GM21737 (cell line): Measurements from ENCODE around the gene CCDC187.

ENCODE experiments used
- ATAC-seq: cut with Tn5 transposase; IDR thresholded peaks from one replicate; pipeline ENCODE4 v1.9.1; 2021; ENCODE audit warnings: mild to moderate bottlenecking, moderate library complexity; ENCODE audit not compliant: unreplicated experiment

The CCDC187 gene

DNA sequence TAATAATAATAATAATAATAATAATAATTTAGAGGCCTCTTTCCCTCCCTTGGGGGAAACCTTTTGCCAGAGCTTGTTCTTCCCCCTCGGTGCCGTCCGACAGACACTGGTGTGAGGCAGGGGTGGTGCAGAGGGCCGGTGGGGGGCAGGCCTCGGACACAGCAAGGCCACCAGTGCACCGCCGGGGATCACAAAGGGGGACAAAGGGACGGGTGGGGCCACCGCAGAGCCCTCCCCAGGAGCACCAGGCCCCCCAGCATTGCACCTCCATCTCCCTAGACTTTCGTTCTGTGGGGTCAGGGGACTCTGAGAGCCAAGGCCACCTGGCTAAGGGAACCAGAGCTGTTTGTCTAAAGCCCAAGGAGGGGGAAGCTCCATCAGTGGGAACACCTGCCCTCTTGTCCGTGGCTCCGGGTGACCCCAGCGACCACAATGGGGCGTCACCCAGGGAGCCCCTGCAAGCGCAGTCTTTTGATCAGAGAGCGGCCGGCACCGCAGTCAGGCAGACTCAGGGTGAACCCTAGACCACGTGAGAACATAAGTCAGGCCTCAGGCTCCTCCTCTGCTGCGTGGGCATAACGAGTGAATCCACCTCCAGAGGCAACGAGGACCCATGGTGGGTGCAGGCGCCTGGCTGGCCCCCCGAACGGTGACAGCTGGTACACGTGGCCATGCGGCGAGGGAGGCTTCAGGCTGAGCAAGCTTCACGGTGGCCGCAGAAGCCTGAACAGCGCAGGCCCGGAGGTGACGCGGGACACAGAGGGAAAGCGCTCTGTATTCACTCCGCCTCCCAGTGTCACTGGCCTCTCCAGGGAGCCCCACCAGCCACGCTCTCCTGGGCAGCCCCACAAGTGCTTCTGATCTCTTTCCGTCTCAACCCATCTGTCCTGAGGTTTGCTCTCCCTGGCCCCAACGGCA is 46.3 kb downstream of the CCDC187 start:
- no peak for ATAC-seq

DNA sequence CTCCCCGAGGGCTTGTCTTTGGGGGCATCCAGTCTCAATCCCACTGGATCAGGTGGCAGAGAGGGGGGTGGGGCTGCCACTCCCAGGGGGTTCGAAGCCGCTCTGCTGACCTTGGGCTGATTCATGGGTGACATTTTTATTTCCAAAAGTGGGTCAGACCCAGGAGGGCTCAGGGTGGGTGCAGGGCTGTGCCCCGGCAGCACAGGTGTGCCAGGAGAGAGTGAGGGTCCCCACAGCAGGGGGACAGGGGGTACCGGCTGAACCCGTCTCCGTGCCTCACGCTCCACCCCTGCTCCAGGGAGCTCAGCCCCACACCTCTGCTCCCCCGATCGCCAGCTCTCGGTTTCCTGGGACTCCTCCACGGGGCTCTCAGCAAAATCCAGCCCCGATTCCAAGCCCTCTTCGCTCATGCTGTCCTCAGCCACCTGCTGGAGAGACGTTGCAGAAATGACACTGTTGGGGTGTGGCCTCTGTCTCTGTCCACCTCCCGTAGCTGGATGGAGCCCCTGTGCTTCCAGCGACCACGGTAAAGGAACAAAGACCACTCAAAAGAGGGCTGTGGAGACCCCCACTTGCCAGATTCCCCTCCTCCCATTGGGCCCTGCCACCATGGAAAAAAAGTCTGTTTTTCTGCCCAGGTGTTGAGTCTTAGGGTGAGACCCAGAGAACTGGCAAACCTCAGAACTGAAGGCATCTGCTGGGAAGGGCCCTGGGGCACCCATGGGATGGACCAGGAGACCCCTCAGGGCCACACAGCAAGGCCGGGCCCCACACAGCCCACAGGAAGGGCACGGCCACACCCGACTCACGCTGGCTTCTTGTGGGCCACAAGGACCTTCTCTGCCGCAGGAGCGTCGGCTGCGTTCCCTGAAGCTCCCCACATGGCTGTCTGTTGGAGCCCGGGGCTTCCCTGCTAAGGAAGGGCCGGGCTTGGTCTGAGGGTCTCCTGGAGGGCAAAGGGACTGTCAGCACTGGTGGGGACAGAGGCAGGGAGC is 47.7 kb downstream of the CCDC187 start:
- no peak for ATAC-seq

DNA sequence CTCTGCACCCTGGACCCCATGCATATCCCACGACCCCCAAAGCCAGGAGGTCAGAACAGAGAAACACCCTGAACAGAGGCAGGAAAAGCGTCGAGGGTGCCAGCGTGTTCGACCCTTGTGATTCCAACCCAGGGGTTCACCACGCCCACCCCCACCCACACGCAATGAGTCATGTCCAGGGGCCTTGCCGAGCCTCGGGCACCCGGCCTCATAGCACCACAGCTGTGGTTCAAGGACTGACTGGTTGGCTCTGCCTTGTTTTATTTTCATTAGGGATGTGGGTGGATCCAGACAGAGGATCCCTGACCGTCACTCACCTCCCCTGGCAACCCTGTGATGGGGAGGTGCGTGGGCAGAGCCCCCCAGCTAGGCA is 48.7 kb downstream of the CCDC187 start:
- ATAC-seq: no peak

DNA sequence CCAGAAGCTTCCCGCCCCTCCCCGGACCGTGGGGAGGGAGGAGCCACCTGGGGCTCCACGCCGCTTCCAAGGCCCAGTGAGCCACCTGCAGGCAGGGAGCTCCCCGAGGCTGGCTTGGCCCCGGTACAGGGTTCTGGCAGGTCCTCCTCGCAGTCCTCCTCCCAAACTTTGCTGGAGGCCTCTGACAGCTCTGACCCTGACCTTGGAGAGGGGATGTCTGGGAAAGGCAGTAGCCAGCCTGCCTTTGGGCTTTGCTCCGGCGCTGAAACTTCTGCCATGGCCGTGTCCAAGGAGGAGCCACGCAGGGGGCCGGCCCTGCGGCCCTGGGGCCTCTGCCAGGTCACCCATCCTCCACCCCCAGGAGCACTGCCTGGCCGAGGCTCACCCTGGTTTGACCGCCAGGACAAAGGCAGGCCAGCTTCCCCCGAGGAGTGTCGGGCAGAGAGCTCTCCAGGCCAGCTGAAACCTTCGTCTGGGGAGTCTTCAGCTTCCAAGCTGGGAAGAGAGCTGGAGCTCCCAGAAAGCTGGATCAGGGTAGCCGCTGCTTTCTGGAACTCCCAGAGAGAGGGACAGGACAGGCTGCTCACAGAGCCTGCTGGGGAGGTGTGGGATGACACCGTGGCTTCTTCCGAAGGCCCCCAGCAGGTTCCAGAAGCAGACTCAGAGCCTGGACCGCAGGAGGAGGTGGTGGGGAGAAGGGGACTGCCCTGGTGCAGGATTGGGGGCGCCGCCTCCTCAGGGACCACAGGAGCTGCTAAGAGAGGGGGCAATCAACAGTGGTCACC is 49.3 kb downstream of the CCDC187 start:
- ATAC-seq: no peak

DNA sequence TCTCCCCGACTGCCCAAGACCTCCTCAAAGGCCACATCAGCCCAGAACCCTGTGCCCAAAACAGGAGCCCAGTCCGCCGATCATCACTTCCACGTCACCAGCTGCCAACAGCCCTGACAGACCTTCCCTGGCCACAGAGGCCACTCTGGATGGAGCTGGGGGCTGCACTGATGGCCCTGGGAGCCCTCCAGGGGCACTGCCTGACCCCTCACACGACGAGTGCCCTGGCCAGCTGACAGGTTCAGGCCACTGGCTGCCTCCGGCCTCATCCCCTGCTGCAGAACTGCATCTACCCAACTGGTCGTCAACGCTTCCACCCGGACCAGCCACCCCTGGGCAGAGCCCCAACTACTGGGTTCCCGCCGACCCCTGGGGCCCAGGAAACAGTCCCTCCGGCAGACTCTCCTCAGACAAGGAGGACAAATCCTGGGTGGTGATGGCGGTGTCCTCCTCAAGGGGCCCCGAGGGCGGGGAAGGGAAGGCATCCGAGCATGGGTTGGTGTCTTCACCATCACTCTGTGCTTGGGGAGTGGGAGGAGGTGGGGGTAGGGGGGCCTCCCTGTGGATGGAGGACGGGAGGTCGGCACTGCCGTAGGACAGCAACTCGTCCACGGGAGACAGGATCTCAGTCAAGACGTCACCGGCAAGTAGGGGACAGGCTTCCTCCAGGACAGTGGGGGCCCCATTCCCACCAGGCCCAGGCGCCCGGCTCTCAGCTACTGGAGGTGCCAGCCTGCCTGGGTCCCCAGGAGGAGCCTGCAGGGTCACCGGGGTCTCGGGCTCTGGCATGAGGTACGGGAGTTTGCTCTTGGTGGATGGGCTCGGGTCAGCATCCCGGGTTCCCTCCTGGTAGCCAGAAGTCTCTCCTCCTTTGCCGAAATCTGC is 50.4 kb downstream of the CCDC187 start:
- ATAC-seq: no peak

DNA sequence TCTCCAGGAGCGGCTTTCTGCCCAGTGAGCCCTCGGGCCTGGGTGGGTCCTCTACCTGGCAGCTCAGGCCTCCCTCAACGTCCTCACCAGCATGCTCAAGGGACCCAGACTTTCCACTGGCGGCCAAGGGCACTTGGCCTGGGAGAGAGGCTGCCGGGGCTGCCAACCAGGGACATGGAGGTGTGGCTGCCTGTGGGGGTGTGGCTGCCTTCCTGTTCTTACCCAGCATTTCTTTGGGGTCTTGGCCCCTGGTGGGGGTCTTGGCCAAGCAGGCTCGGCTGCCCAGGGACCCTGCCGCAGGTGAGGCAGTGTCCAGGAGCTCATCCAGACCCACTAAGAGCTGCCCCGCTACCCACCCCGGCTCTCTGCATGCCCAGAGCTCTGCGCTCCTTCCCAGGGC is 51.0 kb downstream of the CCDC187 start:
- ATAC-seq: no peak

DNA sequence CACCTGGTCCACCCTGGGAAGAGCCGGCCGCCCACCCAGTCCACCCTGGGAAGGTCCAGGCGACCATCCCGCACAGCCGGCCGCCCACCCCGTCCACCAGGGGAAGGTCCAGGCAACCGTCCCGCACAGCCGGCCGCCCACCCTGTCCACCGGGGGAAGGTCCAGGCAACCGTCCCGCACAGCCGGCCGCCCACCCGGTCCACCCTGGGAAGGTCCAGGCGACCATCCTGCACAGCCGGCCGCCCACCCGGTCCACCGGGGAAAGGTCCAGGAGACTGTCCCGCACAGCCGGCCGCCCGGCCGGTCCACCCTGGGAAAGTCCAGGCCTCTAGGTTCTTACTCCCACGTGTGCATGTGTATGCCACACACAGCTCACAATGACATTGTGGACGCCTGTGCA is 51.6 kb downstream of the CCDC187 start:
- no peak for ATAC-seq

DNA sequence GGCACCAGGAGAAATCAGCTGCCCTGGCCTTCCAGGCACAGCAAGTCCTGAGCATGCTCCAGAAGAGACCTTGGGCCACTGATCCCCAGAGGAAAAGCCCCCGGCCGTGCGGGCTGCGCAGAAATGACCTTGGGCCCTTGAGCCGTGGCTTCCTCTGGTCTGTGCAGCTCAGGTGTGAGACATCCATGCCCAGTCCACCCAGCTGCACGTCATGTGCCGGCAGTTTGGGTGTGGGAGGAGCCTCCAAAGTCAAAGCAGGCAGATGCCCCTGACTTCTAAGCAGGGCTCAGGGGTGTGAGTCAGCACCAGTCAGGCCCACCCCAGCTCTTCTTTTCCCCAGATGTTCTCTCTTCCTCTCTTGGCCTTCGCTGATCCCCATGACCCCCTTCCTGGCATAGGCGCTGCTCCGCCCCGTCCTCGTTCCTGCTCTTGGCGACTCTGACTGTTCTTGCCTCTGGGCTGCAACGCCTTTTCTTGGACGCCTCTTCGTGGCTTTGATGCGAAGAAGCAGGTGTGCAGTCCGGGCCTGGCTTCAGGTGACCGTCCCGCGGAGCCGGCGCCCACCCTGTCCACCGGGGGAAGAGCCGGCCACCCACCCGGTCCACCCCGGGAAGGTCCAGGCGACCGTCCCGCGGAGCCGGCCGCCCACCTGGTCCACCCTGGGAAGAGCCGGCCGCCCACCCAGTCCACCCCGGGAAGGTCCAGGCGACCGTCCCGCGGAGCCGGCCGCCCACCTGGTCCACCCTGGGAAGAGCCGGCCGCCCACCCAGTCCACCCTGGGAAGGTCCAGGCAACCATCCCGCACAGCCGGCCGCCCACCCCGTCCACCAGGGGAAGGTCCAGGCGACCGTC is 52.4 kb downstream of the CCDC187 start:
- ATAC-seq: no peak

DNA sequence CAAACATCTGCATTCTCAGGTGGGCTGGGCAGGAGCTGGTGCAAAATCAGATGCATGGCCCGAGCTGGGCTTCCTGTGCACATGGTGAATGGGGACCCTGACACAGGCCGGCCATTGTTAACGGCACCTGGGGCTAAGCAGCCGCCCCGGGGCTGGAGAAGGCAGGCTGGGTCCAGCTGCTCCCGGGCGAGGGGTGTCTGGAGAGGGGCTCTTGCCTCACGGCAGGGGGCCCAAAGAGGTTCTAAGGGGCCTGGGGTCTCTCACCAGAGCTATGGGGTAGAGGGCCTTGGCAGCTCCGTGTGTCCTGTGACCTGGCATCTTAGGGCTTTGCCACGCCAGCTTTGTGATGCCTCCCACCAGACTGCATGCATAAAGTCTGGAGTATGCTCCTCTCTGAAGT is 53.2 kb downstream of the CCDC187 start:
- no peak for ATAC-seq

DNA sequence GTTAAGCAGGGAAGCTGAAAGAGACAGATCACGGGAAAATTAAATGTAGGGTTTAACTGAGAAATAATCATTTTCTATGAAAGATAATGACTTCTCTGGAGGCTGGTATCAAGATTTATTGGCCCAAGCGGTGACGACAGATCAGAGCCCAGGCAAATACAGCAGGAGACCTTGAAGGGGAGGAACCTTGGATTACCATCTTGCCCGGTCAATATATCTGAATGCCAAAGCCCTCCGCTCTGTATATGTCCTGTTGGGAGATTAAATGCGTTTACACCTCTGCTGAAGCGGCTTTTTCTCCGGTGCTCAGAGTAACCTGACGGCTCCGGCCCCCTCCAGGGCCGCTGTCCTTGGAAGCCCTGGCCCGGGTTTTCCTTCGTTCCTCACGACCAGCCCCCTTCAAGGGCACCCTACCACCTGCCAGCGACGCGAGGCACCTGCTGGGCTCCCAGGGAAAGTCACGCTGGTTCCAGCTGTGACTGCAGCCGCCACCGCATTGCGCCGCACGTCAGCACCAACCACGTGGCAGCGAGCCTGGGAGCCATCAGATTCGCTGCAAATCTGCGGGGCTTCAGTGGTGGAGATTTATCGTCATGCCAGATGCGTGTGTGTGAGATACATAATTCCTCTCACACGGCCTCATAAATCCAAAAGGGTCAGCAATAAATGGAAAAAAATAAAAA is 53.9 kb downstream of the CCDC187 start:
- no peak for ATAC-seq

DNA sequence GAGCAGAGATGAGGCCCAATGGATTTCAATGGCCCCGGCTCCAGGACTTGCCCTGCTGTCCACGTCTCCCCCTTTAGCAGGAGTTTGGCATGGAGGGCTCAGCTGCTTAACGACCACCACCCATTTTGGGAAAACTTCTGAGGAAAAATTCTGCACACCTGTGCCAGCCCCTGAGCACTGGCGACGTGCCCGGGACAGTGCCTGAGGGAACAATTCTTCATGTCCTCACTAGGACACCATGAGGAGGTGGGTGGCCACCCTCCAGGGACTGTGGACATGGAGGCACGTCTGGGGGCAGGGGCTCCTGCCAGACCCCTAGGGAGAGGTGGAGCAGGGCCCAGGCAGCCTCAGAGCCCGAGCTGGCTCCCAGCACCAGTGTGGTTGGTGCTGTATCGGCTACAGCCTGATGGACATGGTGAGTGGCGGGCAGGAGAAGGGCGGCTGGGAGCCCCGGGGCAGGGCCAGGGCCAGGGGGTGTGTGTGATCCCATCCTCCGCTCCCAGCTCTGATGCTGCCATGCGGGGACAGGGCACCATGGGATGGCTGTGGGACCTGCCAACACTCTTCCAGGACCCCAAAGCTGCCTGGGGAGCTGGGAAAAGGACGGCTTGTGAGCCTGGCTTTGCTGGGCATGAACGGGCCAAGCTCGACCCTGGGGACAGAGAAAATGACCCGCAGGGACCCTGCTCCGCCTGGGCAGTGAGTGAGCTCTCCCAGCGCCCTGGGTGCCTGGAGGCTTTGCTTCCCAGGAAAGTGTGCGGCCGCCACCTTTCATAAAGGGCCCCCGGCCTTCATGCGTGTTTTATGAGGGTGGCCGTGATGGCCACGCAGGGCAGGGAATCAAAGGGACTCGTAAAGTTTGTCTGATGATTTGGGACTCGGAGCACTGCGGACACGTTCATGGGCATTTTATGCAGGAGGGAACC is 54.7 kb downstream of the CCDC187 start:
- ATAC-seq: no peak

DNA sequence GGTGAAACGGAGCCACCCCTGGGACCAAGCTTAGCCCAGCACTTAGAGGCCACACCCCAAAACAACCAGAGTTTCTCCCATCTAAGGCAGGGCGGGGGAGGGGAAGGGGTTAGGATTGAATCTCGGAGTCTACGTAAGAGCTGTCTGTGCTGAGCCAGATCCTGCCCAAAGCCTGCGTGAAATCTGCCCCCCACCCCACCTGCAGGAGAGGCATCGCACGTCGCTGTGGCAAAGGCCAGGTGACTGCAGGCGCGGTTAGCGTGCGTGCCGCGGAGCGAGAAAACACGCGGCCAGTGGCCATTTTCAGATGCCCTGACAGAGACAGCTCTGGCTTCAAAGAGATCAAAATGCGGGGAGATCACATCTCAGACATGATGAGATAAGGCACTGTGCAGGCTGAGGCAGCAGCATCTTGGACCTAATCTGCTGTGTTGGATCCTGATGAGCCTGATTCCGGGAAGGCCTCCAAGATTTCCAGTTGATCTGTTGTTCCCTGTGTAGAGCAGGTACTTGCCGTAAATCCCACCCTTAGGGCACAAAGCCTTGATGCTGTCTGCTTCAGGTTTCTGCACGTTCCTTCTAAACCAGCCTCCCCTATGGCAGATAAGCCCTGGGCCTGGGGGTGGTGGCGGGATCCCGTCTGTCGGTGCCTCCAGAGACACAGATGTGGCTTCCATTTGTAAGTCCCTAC is 55.8 kb downstream of the CCDC187 start:
- no peak for ATAC-seq

DNA sequence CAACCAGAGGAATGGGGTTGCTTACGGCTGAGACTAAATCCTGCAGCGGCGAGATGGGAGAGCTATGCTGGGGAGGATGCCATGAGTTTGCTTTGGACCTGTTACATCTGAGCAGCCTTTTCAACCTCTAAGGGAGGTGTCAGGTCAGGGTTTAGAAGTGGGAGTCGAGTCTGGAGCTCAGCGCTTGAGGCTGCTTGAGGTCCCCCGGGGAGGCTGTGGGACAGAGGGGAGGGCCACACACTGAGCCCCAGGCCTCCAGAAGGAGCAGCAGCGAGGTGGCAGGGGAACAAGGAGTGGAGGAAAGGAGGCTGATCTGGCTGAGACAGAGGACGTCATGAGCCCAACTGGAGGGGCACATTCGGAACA is 56.4 kb downstream of the CCDC187 start:
- no peak for ATAC-seq

DNA sequence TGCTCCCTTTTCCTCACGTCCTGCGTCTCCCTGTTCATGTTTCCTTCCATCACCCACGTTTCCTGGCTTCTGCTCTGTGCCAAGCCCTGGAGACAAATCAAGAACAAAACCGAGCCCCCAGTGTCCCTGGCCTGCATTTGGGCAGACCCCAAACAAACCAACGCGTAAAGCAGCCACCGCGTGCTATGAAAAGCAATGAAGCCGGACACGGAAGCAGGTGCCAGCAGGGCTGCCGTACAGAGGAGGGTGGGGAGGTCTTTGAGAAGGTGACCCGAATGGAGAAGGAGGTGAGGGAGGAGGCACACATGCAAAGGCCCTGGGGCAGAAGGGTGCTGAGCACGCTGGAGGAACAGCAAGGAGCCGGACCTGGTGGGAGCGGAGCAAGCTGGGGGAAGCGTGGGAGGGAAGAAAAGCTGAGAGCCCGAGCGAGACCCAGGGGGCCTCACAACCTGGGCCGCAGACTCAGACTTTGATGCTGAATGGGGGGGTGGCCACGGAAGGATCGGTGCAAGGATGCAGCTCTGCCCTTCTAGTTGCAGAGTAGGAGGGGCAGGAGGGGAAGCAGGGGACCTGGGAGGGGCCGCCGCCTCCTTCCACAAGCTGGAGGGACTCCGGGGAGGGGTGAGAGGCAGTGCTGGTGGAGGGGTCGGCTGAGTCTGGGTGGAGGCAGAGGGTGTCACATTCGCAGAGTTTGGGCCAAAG is 56.9 kb downstream of the CCDC187 start:
- no peak for ATAC-seq

DNA sequence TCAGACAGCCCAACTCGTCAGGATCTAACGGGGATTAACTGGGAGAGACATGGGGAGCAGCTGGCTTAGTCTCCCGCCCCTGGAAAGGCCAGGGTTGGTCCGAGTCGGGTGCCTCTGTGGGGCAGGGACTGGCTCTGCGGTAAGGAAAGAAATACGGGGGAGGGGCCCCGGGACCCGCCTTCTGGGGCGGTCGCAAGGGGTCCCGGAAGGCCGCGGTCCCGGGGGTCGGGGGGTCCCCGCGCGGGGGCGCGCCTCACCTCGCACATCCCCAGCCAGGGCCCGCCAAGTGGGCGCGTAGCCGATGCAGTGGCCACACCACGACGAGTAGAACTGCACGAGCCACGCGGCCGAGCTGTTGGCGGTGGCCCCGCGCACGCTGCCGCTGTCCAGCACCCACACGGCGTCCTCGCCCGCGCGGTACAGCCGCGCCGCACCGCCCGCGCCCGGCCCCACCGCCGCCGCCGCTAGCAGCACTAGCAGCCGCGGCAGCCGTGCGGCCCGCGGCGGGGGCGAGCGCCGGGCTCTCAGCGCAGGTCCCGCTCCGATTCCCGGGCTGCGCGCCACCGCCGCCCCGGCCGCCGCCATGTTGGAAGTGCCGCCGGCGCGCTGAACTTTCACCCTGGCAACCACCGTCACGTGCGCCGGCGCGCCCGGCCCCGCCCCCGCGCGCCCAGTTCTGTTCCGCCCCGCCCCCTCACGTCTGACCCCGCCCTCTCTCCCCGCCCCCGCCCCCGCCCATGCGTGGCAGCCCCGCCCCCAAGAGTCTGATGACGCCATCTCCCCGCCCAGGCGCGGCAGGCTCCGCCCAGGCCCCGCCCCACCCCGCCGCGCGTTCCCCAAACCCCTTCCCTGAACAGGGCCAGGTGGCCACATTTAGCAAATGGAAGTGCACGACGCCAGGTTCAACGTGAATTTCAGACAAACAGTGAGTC is 58.4 kb downstream of the CCDC187 start, which contains the start of gene QSOX2:
QSOX2 (minus strand) TSS at position 594 of the 932 bp plus-strand sequence; CDS start at position 585, 9 bp downstream.
- ATAC-seq: peak; percentile 56
